GM18909 (cell line): Measurements from ENCODE around the gene TRNP1.
A peak's percentile ranks its signal among the peaks of the same experiment; 100 is the strongest.

ENCODE experiments used
- ATAC-seq: cut with Tn5 transposase; IDR thresholded peaks from one replicate; pipeline ENCODE4 v1.9.1; 2021; ENCODE audit warnings: mild to moderate bottlenecking; ENCODE audit not compliant: unreplicated experiment, poor library complexity

The TRNP1 gene

DNA sequence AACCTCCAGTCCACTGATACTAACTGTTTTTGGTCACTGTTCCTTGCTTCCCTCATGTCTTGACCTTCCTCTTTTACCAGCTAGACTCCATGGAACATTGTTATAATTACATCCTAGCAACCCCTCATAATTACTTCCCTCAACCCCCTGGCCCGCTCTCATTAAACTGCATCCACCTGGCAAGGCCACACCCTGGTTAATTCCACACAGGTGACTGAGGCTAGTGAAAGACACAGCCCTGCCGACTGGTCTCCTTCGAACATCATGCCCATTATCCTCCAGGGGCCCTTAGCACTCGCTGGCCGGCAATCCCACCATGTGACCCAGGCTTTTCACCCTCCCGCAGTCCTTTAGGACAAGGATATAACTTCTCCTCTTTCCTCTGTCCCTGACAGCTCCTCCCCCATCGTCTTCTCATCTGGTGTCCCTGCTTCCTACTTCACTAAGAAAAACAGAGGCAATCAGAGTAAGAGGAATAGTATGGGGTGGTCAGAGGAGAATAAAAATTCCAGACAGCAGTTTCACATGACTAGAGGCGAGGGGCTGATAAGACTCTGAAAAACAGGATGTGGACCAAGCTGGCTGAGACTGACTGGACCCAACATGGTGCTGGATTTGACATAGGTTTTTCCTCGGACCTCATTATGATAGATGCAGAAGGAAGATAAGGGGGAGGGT, 28.0 kb downstream of the TRNP1 start:
- ATAC-seq: no peak

DNA sequence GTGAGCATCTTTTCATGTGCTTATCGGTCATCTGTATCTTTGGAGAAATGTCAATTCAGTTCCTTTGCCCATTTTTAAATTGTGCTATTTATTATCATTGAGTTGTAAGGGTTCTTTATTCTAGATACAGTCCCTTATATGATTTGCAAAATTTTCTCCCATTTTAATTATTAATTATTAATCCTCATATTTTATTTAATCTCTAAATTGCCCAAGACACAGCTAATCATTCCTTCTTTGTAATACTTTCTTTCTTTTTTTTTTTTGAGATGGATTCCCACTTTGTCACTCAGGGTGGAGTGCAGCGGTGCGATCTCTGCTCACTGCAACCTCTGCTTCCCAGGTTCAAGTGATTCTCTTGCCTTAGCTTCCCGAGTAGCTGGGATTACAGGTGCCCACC, 32.2 kb downstream of the TRNP1 start:
- ATAC-seq: no peak

DNA sequence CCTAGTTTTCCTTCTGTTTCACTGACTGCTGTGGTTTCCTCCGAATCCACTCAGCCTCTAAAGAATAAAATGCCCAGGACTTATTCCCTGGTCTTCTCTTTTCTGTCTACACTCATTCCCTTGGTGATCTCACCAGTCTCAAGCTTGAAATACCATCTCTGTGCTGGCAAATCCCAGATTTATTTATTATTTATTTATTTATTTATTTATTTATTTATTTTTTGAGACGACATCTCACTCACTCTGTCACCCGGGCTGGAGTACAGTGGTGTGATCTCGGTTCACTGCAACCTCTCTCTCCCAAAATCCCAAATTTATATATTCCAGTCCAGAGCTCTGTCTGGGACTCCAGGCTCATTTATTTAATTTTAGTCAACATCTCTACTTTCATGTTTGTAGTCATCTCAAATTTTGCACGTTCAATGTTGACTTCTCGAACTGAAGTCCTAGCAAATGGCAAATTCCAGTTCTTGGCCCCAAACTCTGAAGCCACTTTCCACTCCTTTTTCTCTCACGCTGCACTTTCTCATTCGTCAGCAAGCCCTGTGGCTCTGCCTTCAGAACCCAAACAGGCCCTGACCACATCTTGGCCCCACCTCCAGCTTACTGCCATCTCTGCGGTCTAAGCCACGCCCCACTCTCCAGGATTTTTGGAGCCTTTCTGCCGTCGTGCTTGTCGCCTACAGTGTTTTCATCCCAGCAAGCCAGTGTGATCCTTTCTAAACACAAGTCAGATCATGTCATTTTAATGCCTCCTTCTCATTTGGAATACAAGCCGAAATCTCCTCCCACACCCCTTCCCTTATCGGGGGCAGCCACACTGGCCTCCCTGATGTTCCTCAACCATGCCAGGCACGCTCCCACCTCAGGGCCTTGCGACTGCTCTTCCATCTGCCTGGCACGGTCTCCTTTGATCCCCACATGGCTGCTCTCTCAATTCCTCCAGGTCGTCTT, 33.4 kb downstream of the TRNP1 start:
- ATAC-seq: no peak

DNA sequence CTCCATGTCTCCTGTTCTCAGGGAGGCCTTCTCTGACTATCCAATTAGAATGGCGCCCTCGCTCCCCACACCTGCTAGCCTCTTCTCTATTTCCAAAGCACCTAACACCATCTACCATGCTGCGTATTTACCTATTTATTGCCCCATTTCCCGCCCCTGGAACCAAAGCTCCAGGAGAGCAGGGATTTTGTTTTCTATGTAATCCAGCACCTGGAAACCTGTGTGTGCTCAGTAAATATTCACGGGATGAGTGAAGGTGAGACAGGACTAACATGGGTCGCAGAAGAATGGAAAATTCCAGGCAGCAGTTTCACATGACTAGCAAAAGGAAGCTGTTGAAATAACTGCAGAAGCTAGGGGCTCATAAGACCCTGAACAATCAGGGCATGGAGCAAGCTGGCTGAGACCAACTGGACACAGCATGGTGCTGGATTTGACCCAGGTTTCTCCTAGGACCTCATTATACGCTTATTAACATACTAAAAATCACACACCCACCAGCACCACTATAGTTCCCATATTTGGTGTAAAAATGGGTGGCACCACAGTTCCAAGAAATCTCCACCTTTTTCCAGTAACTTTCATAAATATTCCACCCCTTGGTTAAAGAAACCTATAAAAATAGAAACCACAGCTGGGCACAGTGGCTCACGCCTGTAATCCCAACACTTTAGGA, 34.2 kb downstream of the TRNP1 start:
- ATAC-seq: no peak

DNA sequence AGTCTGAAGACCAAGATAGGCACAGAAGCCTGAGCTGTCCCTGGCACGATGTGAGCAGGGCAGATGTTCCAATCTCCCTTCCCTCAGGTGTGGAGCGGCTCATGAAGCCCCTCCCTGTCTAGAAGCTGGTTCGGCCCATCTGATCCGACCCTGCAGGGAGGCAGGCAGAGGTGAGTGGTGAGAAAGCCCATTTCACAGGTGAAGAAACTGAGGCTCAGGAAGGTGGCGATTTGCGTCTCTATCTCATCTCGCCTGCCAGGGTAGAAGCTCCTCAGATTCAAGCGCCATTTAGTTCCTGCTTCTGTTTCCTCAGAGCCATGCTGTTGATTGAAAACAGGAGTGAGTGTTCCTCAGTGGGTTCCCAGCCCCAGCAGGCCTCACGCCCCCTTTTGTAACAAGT, 36.0 kb downstream of the TRNP1 start:
- no peak for ATAC-seq

DNA sequence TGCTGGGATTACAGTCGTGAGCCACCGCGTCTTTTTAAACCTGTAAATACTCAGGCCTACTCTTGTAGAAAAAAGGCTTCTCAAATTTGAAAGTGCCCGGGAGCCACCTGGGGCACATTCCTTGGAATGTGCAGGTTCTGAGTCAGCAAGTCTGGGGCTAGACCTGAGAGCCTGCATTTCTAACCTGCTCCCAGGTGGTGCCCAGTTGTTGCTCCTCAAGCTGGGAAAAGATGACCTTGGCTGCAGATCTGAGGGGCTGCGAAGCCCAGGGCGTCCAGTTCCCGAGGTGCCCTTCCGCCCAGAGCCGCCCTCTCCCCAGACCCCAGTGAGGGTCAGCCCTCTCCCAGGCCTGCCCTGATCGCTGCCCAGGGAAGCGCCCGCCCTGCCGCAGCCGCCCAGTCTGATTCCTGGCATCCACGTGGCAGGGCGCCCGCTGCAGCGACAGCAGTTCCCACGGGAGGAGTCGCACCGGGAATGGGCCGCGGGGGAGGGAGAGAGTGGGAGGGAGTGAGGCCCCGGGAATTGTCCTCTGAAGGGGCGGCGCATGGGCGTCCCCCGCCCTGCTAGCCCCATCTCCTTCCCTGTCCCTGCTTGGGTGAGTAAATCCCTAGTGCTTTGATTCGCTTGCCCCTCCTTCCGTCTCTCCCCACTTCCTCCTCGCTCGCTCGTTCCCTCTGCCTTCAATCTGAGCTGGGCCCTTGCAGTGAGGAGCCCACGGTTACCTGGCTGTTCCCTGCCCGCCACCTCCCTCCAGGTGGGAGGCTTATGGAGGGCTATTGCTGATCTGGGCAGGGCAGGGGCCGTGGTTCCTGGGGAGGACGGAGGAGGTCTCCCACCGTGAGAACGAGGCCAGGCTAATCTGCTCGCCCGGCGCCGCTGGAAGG, 38.0 kb downstream of the TRNP1 start:
- ATAC-seq: no peak

DNA sequence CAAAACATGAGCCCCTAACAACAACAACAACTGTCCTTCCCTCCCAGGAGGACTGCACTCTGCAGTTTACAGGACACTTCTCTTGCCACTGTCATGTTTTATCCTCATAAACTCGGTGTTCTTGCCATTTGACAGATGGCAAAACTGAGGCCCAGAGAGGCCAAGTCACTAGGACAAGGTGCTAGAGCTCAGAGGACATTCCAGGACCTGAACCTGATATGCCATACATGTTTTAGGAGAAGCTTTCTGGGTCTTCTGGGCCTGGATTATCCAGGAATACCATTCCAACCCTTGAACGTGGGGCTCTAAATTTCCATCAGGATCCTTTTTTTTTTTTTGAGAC, 38.6 kb downstream of the TRNP1 start:
- no peak for ATAC-seq

DNA sequence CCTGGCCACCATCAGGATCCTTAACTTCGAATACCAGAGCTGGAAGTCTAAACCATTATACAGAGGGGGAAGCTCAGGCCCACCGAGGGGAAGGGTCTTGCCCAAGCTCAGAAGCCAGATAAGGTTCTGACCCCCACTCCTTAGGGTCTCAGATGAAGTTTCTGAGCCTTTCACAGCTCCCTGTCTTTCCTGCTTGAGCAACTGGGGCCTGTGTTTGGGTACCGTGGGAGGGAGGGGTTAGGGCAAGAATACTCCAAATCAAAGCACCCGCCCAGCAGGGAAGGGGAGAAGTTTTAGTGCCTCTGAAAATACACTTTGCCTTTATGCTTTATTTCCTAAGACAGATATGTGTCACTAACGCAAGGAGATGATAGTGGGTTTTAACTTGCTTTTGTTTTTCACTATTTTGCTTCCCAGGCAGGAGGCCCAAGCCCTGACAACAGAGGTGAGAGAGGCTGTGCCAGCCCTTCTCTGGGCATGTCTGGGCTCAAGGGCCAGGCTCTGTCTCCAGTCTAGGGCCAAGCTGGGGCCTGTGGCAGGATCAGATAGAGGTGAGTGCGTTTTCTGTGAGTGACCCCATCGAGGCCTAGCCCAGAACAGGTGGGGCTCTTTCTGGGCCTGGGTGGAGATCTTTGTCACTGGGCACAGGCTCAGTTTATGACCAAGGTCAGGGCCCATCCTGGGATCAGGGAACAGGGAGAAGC, 39.7 kb downstream of the TRNP1 start:
- no peak for ATAC-seq

DNA sequence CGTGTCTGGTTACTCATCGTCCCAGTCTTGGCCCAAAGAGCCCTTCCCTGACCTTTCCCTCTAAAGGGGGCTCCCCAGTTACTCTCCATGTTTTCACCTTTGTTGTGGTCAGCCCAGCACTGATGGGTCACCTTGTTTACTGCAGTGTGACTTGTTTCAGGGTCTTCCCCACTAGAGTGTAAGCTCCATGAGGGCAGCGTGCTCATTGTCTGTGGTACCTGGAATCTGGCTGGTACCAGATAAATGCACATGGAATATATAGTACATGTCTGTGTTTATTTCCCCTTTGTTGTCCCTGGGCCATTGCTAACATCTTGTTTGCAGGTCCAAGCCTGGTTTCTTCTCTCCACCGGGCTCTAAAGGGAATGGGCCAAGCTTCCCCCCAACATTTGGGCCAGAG, 41.9 kb downstream of the TRNP1 start:
- no peak for ATAC-seq

DNA sequence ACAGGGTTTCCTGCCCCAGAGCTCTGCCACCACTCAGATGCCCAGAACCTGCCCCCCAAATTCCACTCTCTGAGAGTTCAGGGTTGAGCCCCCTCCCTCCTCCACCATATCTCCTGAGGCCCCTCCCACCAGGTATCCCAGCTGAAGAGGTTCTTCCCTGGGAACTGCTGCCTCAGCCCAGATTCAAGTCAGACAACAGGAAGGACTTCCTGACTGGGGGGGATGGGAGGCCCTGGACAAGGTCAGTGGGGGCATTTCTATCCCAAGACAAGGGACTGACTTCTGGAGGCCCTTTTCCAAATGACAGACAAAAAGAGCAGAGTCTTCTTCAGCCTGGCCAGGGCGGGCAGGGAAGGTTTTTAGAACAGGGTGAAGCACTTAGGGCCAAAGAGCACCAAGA, 43.2 kb downstream of the TRNP1 start:
- ATAC-seq: no peak

DNA sequence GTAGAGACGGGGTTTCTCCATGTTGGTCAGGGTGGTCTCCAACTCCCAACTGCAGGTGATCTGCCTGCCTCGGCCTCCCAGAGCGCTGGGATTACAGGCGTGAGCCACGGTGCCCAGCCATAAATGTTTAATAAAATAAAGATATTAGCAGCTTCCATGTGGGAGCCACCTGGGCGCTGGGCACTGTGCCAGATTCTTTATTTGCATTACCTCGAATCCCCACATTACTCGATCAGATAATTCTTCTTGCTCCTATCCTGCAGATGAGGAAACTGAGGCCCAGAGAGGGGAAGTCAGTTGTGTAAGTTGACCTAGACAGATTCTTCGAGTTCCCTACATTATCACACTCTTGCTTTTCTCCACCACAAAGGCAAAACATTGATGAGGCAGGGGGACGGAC, 44.0 kb downstream of the TRNP1 start:
- ATAC-seq: no peak

DNA sequence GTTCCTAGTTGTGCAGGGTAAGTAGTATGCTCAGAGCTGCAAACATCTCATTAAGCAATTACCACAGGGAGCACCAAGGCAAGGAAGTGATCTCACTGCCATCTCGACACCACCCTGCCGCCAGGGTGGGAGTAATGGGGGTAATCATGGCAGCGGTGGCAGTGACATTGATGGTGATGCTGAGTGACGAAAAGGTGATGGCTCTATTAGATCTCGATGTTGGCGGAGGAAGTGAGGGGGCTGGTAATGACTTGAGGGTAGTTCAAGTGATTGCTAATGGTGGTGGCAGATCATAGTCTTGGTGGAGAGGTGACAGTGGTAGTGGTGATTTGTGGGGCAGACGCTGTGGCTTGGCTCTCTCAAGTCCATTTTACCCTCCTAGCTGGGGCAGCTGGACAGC, 44.5 kb downstream of the TRNP1 start:
- no peak for ATAC-seq

DNA sequence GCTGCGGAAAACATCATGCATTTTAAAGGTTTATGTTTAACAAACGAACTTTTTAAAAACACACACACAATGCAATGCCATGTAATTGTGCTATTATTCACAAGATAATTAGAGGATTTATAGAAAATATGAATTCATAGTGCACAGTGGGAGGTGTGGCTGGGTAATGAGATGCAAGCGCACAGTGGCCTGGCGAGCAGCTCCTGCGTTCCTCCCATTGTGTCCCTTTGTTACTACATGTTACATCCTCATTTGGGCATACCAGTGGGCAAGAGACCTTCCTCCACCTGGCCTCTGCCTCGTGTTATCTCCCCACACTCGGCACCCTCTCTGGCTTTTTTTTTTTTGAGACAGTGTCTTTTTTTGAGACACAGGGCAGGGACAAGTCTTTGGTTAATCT, 49.2 kb downstream of the TRNP1 start:
- no peak for ATAC-seq

DNA sequence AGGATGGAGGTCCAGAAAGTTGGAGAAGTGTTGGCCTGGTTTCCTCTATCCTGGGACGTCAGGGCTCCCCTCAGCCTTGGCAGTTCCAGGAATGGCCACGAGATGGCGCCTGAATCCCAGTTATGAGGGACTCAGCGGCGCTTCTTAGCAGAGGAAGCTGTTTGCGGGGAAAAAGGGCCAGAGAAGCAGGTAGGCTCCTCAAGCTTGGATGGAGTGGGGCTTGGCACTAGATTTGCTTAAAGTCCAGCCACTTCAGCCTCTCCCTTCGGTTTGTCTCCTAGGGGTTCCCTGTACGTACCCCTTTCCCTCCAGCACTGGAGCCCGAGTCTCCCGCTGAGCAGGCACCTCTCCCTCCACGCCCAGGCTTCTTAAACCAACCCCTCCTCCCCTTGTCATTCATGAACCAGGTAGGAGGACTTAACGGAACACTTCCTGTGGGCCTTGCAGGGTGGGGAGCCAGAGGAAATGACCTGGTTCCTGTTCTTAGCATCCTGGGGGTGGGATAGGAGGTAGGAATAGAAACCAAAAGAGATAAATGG, 51.2 kb downstream of the TRNP1 start:
- ATAC-seq: peak; percentile 60

DNA sequence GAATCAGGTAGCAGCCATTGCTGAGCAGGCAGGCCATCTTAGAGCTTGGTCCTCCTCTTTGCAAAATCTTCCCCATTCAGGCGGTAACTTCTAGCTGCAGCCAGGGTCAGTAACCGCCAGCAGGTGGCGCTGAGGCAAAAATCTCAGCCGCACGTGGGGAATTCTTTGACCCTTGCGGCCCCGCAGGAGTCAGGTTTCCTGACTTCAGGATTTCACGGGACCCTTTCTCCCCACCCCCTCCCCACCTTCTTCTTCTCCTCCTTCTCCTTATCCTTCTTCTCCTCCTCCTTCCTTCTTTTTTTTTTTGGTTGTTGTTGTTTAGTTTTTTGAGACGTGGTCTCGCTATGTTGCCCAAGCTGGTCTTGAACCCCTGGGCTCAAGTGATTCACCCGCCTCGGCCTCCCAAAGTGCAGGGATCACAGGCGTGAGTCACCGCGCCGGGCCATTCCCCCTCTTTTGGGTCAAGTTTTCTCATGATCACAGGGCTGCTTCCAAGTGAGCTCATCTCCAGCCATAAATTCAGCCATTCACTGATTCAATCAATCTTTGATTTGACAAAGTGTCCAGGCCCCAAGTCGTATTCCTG, 52.6 kb downstream of the TRNP1 start:
- no peak for ATAC-seq

DNA sequence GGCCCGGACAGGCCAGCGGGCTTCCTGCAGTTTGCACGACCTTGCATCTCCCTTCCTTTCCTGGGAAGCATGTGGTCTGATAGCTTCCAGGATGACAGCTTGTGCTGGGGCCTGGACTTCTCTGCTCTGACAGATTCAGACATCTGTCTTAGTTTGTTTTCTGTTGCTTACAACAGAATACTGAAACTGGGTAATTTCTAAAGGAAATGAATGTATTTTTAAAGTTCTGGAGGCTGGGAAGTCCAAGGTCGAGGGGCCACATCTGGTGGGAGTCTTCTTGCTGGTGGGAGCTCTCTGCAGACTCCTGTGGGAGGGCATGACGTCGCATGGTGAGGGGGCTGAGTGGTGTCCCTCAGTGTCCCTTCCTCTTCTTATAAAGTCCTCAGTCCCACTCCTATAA, 54.4 kb downstream of the TRNP1 start:
- ATAC-seq: no peak

DNA sequence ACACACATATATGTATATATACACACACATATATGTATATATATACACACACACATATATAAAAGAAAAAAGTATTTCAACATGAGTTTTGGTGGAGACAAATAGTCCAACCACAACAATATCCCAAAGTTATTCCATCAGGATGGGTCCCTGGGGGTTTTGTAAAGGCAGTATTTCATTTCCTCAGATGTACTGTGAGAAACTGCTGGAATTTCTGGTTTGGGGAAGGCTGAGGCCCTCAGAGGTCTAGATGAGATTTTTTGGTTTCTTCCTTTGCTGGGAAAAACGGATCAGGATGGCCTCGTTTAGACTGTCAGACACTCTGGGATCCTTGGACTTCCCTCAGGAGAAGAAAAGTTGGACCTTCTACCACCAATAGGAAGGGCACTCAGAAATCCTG, 55.6 kb downstream of the TRNP1 start:
- no peak for ATAC-seq

DNA sequence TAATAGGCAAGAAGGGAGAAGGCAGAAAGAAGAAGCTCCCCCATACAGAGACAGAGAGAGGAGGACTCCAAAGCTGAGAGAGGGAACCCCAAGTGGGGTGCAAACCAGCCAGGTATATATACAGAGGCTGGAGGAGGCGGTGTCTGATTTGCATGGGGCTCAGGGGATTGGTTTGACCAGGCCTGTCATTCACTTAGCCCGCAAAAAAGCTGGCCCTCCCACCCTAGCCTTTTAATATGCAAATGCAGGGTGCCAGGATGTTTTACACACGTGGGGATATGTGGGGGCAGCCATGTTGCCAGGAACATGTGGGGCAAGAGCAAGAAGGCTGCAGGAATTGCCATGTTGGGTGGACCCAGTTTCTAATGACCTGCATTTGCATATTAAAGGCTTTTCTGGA, 56.1 kb downstream of the TRNP1 start:
- ATAC-seq: no peak
